GM13977 (cell line): Measurements from ENCODE around the gene SRBD1.

Experiments
- DNase-seq: peaks from one replicate; pipeline ENCODE4 v3.0.0; 2012; ENCODE audit warnings: low spot score
- in situ Hi-C: fragments of 300-500 bp; cut with MboI; formaldehyde crosslinking; loops from one replicate; pipeline ENCODE4 v1.12.0; 2022; ENCODE audit warnings: low sequenced_read_pairs, low pct_unique_long_range_greater_than_20kb, mixed read lengths, inconsistent platforms; ENCODE audit not compliant: unreplicated experiment
- TF ChIP-seq, protein P1 (sequence below): IDR thresholded peaks from 2 replicates; pipeline ENCODE4 v1.5.1; 2012; ENCODE audit warnings: mild to moderate bottlenecking, control low read depth; ENCODE audit not compliant: insufficient read depth; ENCODE audit errors: extremely low read depth, missing control alignments

Gene SRBD1

DNA sequence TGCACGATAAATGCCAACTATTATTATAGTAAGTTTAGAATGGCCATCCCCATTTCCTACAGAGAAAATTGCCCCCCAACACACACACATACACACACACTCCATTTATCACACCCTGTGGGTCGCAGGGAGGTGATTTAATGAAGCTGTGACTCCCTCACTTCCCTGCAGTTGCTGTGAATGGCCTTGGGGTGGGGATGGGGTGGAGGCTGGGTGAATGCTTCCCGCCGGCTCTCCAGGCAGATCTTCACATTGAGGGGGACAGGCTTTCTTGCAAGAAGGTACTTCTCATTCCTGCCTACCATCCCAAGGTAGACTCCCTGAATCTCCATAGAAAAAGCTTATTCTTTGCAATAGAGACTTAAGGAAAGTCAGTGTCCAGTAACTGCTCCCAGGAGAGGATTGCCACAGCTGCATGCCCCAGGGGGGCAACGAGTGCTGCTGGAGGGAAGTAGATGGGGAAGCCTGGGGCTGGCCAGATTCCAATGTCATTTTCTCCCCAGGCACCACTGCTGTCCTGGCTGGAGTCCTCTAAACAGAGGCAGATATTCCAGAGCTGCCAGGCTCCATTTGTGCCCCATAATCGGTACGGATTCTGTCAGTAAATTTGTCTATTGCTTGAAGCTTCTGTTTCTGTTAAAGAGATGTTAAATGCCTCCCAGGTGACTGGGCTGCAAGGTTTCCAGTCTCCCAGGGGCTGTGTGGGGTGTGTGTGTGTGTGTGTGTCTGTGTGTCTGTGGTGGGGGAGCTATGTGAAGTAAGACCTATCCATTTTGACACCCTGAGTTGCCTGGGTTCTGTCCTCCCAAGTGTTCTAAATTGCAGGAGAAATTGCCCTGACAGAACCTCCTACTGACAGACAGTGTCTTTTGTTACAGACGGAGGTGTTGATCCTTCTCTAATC, 265.5 kb downstream of the SRBD1 start:
- in situ Hi-C loops: no loop called here
- no peak for DNase-seq
- TF ChIP-seq, protein P1, sequence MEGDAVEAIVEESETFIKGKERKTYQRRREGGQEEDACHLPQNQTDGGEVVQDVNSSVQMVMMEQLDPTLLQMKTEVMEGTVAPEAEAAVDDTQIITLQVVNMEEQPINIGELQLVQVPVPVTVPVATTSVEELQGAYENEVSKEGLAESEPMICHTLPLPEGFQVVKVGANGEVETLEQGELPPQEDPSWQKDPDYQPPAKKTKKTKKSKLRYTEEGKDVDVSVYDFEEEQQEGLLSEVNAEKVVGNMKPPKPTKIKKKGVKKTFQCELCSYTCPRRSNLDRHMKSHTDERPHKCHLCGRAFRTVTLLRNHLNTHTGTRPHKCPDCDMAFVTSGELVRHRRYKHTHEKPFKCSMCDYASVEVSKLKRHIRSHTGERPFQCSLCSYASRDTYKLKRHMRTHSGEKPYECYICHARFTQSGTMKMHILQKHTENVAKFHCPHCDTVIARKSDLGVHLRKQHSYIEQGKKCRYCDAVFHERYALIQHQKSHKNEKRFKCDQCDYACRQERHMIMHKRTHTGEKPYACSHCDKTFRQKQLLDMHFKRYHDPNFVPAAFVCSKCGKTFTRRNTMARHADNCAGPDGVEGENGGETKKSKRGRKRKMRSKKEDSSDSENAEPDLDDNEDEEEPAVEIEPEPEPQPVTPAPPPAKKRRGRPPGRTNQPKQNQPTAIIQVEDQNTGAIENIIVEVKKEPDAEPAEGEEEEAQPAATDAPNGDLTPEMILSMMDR: no peak

DNA sequence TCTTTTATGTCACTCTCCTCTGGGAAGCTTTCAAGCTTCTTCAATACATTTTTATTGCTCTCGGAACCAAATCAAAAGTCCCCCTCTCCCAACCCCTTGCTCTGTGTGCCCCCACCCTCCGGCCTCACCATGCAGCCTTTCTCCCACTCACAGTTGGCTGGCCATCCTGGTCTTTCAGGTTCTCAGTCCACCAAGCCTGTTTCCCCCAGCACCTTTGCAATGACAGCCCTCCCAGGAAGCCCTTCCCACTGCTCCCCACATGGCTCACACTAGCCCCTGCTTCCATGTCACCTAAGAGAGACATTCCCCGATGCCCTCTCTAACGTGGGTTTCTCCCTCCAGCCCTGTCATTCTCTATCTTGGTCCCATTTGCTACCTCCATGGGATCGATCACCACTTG, 266.6 kb downstream of the SRBD1 start:
- in situ Hi-C loops: no loop called here
- TF ChIP-seq, protein P1: no peak
- DNase-seq: no peak

DNA sequence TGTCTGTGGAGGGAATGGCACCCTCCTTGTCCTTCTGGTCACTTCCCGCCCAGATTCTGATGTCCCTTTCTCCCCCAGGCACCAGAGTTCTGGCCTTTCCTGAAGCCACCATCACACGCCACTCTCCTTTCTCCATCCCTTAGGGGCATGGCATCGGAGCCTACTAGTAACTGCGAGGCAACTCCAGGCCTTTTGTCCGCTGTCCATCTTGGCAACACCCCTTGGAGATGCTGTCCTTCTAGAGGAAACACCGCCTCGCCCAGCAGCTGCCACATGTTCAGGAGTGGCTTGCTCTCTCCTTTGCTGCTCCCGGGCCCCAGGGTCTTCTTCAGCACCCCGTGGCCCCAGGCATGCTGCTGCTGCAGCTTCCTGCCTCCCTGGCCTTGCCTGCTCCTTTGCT, 267.0 kb downstream of the SRBD1 start:
- in situ Hi-C loops: no loop called here
- DNase-seq: no peak
- TF ChIP-seq, protein P1: no peak

DNA sequence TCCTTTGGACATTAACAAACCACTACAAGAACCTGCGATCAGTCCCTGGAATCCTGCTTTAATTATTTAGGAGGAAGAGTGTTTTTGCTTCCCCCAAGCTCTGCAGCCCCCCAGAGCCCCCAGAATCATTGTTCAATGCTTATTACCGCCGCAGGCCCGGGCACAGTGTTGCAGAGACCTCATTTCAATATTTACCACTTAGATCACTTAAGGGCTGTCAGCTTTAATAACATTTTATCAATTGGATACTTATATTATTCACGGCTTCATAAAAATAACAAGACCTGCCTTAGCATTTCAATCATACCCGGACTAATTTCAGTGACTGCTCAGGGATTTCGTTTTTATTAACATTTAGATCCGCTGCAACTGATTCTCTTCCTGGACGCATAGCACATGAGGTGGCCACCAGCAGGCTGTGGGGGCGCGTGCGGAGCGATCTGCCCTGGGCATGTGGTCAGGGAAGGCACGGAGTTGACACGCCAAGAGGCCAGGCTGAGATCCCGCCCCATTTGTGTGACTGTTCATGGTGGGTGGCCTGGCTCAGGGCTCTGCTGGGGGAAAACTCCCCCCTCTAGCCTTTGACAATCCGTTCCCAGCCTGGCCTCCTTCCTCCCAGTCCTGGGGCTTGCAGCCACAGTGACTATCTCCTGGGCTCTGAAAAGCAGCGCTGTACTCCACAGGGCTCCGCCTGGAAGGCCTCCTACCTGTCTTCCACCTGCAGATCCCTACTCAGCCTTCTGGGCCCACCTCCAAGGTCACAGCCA, 267.6 kb downstream of the SRBD1 start:
- TF ChIP-seq, protein P1: no peak
- in situ Hi-C loops: no loop called here
- no peak for DNase-seq

DNA sequence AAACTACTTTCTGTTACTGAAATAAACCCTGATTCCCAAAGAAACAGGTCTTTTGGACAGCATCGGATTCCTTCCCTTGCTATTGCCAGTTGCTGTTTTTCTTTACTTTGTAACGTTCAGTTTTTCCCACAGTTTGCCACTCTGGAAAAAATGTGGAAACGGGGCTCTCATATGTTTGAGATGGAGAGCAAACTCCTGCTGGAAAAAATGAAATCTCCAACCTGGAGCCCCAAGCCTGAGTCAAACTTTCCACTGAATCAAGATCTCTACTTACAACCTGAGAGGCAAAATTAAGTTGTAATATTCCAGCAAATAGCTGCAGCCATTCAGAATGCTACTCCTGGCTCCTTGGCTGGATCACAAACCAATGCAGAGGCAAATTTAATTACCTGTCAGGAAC, 270.7 kb downstream of the SRBD1 start:
- in situ Hi-C loops: no loop called here
- TF ChIP-seq, protein P1: no peak
- no peak for DNase-seq

DNA sequence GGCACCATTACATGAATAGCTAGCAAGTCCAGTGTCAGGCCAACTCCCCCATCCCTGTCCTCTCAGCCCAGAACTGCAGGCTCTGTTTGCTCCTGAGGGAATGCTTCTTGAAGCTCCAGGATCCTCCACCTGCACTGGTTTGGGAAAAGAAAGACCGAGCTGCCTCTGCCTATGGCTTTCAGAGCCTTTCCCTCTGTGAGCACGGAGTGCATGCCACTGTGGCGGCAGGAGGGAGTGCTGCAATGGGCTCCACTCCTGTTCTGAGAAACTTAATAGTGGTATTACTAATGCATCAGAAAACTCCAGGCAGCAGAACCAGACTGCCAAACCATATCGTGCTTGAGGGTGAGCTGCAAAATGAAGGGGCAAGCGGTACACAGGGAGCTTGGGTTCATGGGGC, 271.8 kb downstream of the SRBD1 start:
- no peak for DNase-seq
- in situ Hi-C loops: no loop called here
- TF ChIP-seq, protein P1: no peak
